HCT116 (cell line): ENCODE data around the gene PADI2. TPM values are rescaled to one million over a fixed set of nuclear protein-coding genes. Genes with fewer than 3 reads are reported as not detected.

ENCODE experiments used
- ATAC-seq: fragments of 200-7000 bp; cut with Tn5 transposase; 2 replicates; pipeline ENCODE4 v1.9.1; 2020; ENCODE audit warnings: mild to moderate bottlenecking, moderate library complexity
- BruUV-seq: library from RNA; stranded (reverse); fragments of 400-500 nt; replicated peaks from 2 replicates; lab custom pipeline; 2021; lab: Mats Ljungman, UMichigan
- CTCF ChIA-PET: fragments of 300-600 bp; sonication (Branson Sonifier 250); formaldehyde crosslinking; loops from one replicate; lab custom pipeline; 2021; ENCODE audit warnings: antibody characterized with exemption; lab: Charles Lee
- POLR2A ChIA-PET: fragments of 300-600, 350-600 bp; sonication (Branson Sonifier 250); formaldehyde crosslinking; loops from one replicate; lab custom pipeline; 2021; ENCODE audit warnings: antibody characterized with exemption; lab: Charles Lee
- RAD21 ChIA-PET, 2 experiments: fragments of 300-600 bp; sonication (Branson Sonifier 250); formaldehyde crosslinking; loops; one replicate each; lab custom pipeline; 2023; ENCODE audit warnings: low total read pairs in 2 of 2; ENCODE audit not compliant: uncharacterized antibody in 2 of 2, unreplicated experiment in 2 of 2, low non-redundant PET in 1 of 2; lab: Charles Lee
- DNase-seq: peaks from one replicate; pipeline ENCODE4 v3.0.0-alpha.2; 2010; ENCODE audit warnings: low read depth, low spot score
- H2AFZ ChIP-seq: fragments of 200-600 bp; shearing (Covaris generic), sonication (generic); 2 replicates; pipeline ENCODE4 v1.6.1; 2017; ENCODE audit warnings: low read depth, mixed run types, mixed read lengths, antibody characterized with exemption, low read length; ENCODE audit not compliant: poor library complexity, severe bottlenecking
- H3K27ac ChIP-seq: 2 replicates; pipeline ENCODE4 v1.5.1; 2012; ENCODE audit warnings: low read depth, low read length
- H3K27me3 ChIP-seq: fragments of 200-600 bp; sonication (generic); 2 replicates; pipeline ENCODE4 v1.6.1; 2016; ENCODE audit warnings: mixed run types, low read length, mixed read lengths; ENCODE audit not compliant: insufficient read depth
- H3K36me3 ChIP-seq, 2 experiments: fragments of 200-500 bp in 1 of 2; fragments of 200-600 bp in 1 of 2; sonication (Bioruptor generic) in 1 of 2; sonication (generic) in 1 of 2; 2 replicates each; pipeline versions ENCODE4 v1.5.1 to v1.6.1; 2014 to 2016; ENCODE audit warnings: low read length in 2 of 2, inconsistent platforms in 1 of 2, mixed read lengths in 1 of 2, mixed run types in 1 of 2; ENCODE audit not compliant: insufficient read depth in 2 of 2, control insufficient read depth in 1 of 2
- H3K4me1 ChIP-seq, 2 experiments: fragments of 200-600 bp in 1 of 2; sonication (generic) in 1 of 2; 2 replicates each; pipeline versions ENCODE4 v1.5.1 to v1.6.1; 2012 to 2017; ENCODE audit warnings: low read length in 2 of 2, inconsistent platforms in 1 of 2, mild to moderate bottlenecking in 1 of 2, mixed read lengths in 1 of 2, mixed run types in 1 of 2, moderate library complexity in 1 of 2; ENCODE audit not compliant: insufficient read depth in 2 of 2, control insufficient read depth in 1 of 2
- H3K4me2 ChIP-seq: fragments of 200-600 bp; sonication (generic); 2 replicates; pipeline ENCODE4 v1.6.1; 2017; ENCODE audit warnings: mixed run types, low read length, mixed read lengths
- H3K4me3 ChIP-seq, 2 experiments: fragments of 200-600 bp in 1 of 2; sonication (generic) in 1 of 2; replicated peaks in 1 of 2; 2 replicates each; pipeline ENCODE4 v1.5.1; 2011 to 2016; ENCODE audit warnings: low read length in 2 of 2, control low read depth in 1 of 2, low read depth in 1 of 2, mild to moderate bottlenecking in 1 of 2, mixed read lengths in 1 of 2, mixed run types in 1 of 2
- H3K79me2 ChIP-seq: fragments of 200-600 bp; sonication (generic); 2 replicates; pipeline ENCODE4 v1.6.1; 2017; ENCODE audit warnings: mild to moderate bottlenecking, mixed run types, low read length, moderate library complexity, mixed read lengths; ENCODE audit not compliant: insufficient read depth
- H3K9ac ChIP-seq: fragments of 200-600 bp; sonication (generic); 2 replicates; pipeline ENCODE4 v1.6.1; 2016; ENCODE audit warnings: low read length, mixed read lengths
- H3K9me2 ChIP-seq: fragments of 200-600 bp; sonication (generic), shearing (Covaris generic); 2 replicates; pipeline ENCODE4 v1.6.1; 2017; ENCODE audit warnings: mixed run types, mild to moderate bottlenecking, moderate library complexity; ENCODE audit not compliant: insufficient read depth
- H3K9me3 ChIP-seq, 2 experiments: fragments of 200-500 bp in 1 of 2; fragments of 200-600 bp in 1 of 2; sonication (Bioruptor generic) in 1 of 2; sonication (generic) in 1 of 2; 2 replicates each; pipeline ENCODE4 v1.6.1; 2014 to 2017; ENCODE audit warnings: low read length in 2 of 2, mixed read lengths in 2 of 2, inconsistent platforms in 1 of 2, low read depth in 1 of 2, mild to moderate bottlenecking in 1 of 2, mixed run types in 1 of 2, moderate library complexity in 1 of 2; ENCODE audit not compliant: control insufficient read depth in 1 of 2, insufficient read depth in 1 of 2
- H4K20me1 ChIP-seq: fragments of 200-600 bp; sonication (generic), shearing (Covaris generic); 2 replicates; pipeline ENCODE4 v1.6.1; 2017; ENCODE audit warnings: mixed run types, mild to moderate bottlenecking, moderate library complexity; ENCODE audit not compliant: insufficient read depth
- CBX3 ChIP-seq: IDR thresholded peaks from 2 replicates; pipeline ENCODE4 v1.6.1; 2012; ENCODE audit warnings: low read depth
- CEBPB ChIP-seq: IDR thresholded peaks from 2 replicates; pipeline ENCODE4 v1.6.1; 2012; ENCODE audit warnings: low read depth
- ELF1 ChIP-seq: IDR thresholded peaks from 2 replicates; pipeline ENCODE4 v1.6.1; 2012; ENCODE audit warnings: low read depth, borderline replicate concordance
- EZH2phosphoT487 ChIP-seq: fragments of 200-600 bp; IDR thresholded peaks from 2 replicates; pipeline ENCODE4 v1.6.1; 2018; ENCODE audit warnings: antibody characterized with exemption, borderline replicate concordance
- FOSL1 ChIP-seq: IDR thresholded peaks from 2 replicates; pipeline ENCODE4 v1.6.1; 2012; ENCODE audit warnings: low read depth
- JUND ChIP-seq: IDR thresholded peaks from 2 replicates; pipeline ENCODE4 v1.6.1; 2012
- POLR2A ChIP-seq: IDR thresholded peaks from 2 replicates; pipeline ENCODE4 v1.7.0; 2011; ENCODE audit warnings: borderline replicate concordance; ENCODE audit not compliant: insufficient read depth, insufficient read length; ENCODE audit errors: extremely low read depth
- RAD21 ChIP-seq: IDR thresholded peaks from 2 replicates; pipeline ENCODE4 v1.6.1; 2012; ENCODE audit warnings: low read depth, mild to moderate bottlenecking
- SIN3A ChIP-seq: IDR thresholded peaks from 2 replicates; pipeline ENCODE4 v1.6.1; 2012; ENCODE audit warnings: low read depth
- SP1 ChIP-seq: IDR thresholded peaks from 2 replicates; pipeline ENCODE4 v1.6.1; 2012; ENCODE audit warnings: low read depth
- TCF7L2 ChIP-seq: IDR thresholded peaks from 2 replicates; pipeline ENCODE4 v1.7.0; 2011; ENCODE audit warnings: borderline replicate concordance, inconsistent platforms; ENCODE audit not compliant: insufficient read depth, insufficient read length; ENCODE audit errors: extremely low read depth
- ZFX ChIP-seq: fragments of 450-650 bp; IDR thresholded peaks from 2 replicates; pipeline ENCODE4 v1.6.1; 2017
- ZNF274 ChIP-seq: fragments of 200-500 bp; sonication (Bioruptor generic); IDR thresholded peaks from 2 replicates; pipeline ENCODE4 v1.6.1; 2014; ENCODE audit warnings: mild to moderate bottlenecking, low read depth, low read length, inconsistent platforms
- intact Hi-C: fragments of 100-400 bp; cut with micrococcal nuclease; formaldehyde crosslinking; loops from 2 replicates; pipeline ENCODE4 v1.10.0; 2022
- total RNA-seq: library from RNA; stranded (reverse); gene quantifications from one replicate; pipeline ENCODE4 v1.2.1, GENCODE V29; 2021; ENCODE audit not compliant: unreplicated experiment
- TF ChIP-seq, protein P1 (sequence below): IDR thresholded peaks from 2 replicates; pipeline ENCODE4 v1.6.1; 2012
- TF ChIP-seq, protein P2 (sequence below): IDR thresholded peaks from 2 replicates; pipeline ENCODE4 v1.6.1; 2012; ENCODE audit warnings: low read depth
- TF ChIP-seq, protein P3 (sequence below), 3 experiments: fragments of 200-600 bp in 1 of 3; sonication (generic) in 1 of 3; IDR thresholded peaks in 2 of 3; conservative IDR thresholded peaks in 1 of 3; 2 replicates each; pipeline ENCODE4 v1.5.1; 2012 to 2017; ENCODE audit warnings: low read depth in 2 of 3, low read length in 2 of 3, antibody characterized with exemption in 1 of 3, borderline replicate concordance in 1 of 3, control low read depth in 1 of 3, mild to moderate bottlenecking in 1 of 3, mixed read lengths in 1 of 3, mixed run types in 1 of 3, moderate library complexity in 1 of 3; ENCODE audit not compliant: insufficient read depth in 1 of 3
- TF ChIP-seq, protein P4 (sequence below): IDR thresholded peaks from 2 replicates; pipeline ENCODE4 v1.6.1; 2011; ENCODE audit warnings: mild to moderate bottlenecking, low read length, moderate library complexity; ENCODE audit not compliant: insufficient replicate concordance; ENCODE audit errors: extremely low read depth

The PADI2 gene
- total RNA-seq, 1 experiment from 2014 or later: 2.7 TPM

DNA sequence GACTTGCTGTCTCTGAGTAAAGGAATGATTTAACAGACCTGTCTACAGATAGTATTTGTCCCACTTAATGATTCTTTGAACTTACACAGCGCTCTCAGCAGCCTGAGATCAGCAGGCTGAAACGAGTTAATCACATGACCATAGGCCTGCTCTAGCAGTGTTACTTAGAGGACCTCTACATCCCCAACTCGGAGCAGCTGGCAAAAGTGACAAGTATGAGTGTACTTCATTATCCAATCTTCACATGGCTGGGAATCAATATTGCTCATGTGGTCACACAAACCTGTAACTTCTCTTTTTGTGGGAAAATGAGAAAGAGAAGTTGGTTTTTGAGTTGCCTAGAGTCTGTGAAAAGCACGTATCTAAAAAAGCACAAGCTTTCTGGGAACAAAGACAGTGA lies 96.1 kb downstream of the PADI2 start (continued):
- TF ChIP-seq, protein P1, sequence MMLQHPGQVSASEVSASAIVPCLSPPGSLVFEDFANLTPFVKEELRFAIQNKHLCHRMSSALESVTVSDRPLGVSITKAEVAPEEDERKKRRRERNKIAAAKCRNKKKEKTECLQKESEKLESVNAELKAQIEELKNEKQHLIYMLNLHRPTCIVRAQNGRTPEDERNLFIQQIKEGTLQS: no peak
- no peak for TF ChIP-seq CEBPB

DNA sequence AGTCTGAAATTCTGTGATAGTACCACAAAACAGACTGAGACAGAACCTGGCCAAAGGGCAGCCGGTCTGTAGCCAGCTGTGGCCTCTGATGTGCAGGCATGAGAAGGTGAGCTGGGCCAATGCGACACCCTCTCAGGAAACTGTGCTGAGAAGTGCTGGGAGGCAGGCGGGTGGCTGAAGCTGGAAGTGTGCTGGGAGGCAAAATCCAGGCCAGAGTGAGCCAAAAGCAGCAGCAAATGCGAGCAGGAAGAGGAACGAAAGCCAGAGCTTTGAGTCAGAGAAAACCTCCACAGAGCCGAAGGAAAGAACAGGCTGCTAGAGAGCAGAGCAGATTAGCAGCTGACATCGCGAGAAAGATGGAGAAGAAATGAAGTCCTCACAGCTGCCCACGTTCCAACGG lies 97.4 kb downstream of the PADI2 start:
- CTCF ChIA-PET: no interaction called here
- RAD21 ChIA-PET: no interaction called here
- intact Hi-C loops: no loop called here
- Histone ChIP-seq H3K4me2 (no peak overlapping the region), H3K9me2 (no peaks in the 10 kb centered on the region), H3K79me2 (no peaks in the 10 kb centered on the region), H4K20me1 (no peaks in the 10 kb centered on the region; the same call in 1 of the 2 replicates), H3K27me3 (no peaks in the 10 kb centered on the region), H3K9ac (no peak overlapping the region), H3K9me3 (no peaks in the 10 kb centered on the region), H3K4me3 (no peak overlapping the region), H3K27ac (no peak overlapping the region), H3K4me1 (no peaks in the 10 kb centered on the region), H2AFZ (no peak overlapping the region), H3K36me3 (peaks cover 49 to 60% of the 10 kb centered on the region in 2 experiments; a peak in 3 of 4 replicates)
- ATAC-seq (no peak), DNase-seq (no peak)
- BruUV-seq: no TSS peak
- no peak for TF ChIP-seq CBX3
- TF ChIP-seq ELF1: no peak
- TF ChIP-seq ZFX: no peak
- no peak for TF ChIP-seq SP1
- TF ChIP-seq RAD21: no peak
- TF ChIP-seq ZNF274: no peak
- TF ChIP-seq, protein P2, sequence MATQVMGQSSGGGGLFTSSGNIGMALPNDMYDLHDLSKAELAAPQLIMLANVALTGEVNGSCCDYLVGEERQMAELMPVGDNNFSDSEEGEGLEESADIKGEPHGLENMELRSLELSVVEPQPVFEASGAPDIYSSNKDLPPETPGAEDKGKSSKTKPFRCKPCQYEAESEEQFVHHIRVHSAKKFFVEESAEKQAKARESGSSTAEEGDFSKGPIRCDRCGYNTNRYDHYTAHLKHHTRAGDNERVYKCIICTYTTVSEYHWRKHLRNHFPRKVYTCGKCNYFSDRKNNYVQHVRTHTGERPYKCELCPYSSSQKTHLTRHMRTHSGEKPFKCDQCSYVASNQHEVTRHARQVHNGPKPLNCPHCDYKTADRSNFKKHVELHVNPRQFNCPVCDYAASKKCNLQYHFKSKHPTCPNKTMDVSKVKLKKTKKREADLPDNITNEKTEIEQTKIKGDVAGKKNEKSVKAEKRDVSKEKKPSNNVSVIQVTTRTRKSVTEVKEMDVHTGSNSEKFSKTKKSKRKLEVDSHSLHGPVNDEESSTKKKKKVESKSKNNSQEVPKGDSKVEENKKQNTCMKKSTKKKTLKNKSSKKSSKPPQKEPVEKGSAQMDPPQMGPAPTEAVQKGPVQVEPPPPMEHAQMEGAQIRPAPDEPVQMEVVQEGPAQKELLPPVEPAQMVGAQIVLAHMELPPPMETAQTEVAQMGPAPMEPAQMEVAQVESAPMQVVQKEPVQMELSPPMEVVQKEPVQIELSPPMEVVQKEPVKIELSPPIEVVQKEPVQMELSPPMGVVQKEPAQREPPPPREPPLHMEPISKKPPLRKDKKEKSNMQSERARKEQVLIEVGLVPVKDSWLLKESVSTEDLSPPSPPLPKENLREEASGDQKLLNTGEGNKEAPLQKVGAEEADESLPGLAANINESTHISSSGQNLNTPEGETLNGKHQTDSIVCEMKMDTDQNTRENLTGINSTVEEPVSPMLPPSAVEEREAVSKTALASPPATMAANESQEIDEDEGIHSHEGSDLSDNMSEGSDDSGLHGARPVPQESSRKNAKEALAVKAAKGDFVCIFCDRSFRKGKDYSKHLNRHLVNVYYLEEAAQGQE: no peak
- TF ChIP-seq, protein P3, sequence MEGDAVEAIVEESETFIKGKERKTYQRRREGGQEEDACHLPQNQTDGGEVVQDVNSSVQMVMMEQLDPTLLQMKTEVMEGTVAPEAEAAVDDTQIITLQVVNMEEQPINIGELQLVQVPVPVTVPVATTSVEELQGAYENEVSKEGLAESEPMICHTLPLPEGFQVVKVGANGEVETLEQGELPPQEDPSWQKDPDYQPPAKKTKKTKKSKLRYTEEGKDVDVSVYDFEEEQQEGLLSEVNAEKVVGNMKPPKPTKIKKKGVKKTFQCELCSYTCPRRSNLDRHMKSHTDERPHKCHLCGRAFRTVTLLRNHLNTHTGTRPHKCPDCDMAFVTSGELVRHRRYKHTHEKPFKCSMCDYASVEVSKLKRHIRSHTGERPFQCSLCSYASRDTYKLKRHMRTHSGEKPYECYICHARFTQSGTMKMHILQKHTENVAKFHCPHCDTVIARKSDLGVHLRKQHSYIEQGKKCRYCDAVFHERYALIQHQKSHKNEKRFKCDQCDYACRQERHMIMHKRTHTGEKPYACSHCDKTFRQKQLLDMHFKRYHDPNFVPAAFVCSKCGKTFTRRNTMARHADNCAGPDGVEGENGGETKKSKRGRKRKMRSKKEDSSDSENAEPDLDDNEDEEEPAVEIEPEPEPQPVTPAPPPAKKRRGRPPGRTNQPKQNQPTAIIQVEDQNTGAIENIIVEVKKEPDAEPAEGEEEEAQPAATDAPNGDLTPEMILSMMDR (IDR thresholded peaks at IDR 0.05 in 2 of 3, conservative IDR thresholded peaks at IDR 0.05 in 1 of 3; ENCODE audit: borderline replicate concordance in 1 of 3, insufficient read depth in 1 of 3, low read depth in 2 of 3, low read length in 2 of 3): no peak
- TF ChIP-seq JUND: no peak
- TF ChIP-seq SIN3A: no peak
- no peak for TF ChIP-seq TCF7L2
- TF ChIP-seq EZH2phosphoT487: no peak
- no peak for TF ChIP-seq POLR2A
- no peak for TF ChIP-seq CEBPB
- TF ChIP-seq, protein P4, sequence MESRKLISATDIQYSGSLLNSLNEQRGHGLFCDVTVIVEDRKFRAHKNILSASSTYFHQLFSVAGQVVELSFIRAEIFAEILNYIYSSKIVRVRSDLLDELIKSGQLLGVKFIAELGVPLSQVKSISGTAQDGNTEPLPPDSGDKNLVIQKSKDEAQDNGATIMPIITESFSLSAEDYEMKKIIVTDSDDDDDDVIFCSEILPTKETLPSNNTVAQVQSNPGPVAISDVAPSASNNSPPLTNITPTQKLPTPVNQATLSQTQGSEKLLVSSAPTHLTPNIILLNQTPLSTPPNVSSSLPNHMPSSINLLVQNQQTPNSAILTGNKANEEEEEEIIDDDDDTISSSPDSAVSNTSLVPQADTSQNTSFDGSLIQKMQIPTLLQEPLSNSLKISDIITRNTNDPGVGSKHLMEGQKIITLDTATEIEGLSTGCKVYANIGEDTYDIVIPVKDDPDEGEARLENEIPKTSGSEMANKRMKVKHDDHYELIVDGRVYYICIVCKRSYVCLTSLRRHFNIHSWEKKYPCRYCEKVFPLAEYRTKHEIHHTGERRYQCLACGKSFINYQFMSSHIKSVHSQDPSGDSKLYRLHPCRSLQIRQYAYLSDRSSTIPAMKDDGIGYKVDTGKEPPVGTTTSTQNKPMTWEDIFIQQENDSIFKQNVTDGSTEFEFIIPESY: no peak
- no peak for TF ChIP-seq FOSL1
- TF ChIP-seq, protein P1: no peak
- POLR2A ChIA-PET: no interaction called here
